H1 (cell line): Measurements from ENCODE around the gene BLMH. TPM values are rescaled to one million over a fixed set of nuclear protein-coding genes. Genes with fewer than 3 reads are reported as not detected.

Experiments used
- CTCF ChIA-PET: fragments of 300-600 bp; sonication (Branson Sonifier 250); formaldehyde crosslinking; loops from one replicate; lab custom pipeline; 2021; ENCODE audit not compliant: partially characterized antibody; lab: Charles Lee
- POLR2A ChIA-PET: fragments of 300-600 bp; sonication (Branson Sonifier 250); formaldehyde crosslinking; loops from one replicate; lab custom pipeline; 2021; ENCODE audit warnings: inconsistent platforms; ENCODE audit not compliant: partially characterized antibody; lab: Charles Lee
- DNase-seq, 2 experiments: peaks; one replicate each; pipeline versions ENCODE4 v3.0.0 to v3.0.0-alpha.2; 2010 to 2022; ENCODE audit warnings: low spot score in 2 of 2, low read depth in 1 of 2, mixed read lengths in 1 of 2
- FAIRE-seq: peaks from 2 replicates; lab custom pipeline; 2011; peaks lifted over from hg19 to GRCh38; lab: Jason Lieb, UNC
- H2AFZ ChIP-seq: 2 replicates; pipeline ENCODE4 v1.8.1; 2012; ENCODE audit warnings: low read length, inconsistent platforms
- H2AK5ac ChIP-seq: 2 replicates; pipeline ENCODE4 v1.6.1; 2013; ENCODE audit warnings: low read depth, low read length
- H2BK120ac ChIP-seq: replicated peaks from 2 replicates; pipeline ENCODE3; 2013; ENCODE audit warnings: low read depth, low read length, inconsistent platforms
- H2BK12ac ChIP-seq: 2 replicates; pipeline ENCODE4 v1.6.1; 2013; ENCODE audit warnings: low read depth, low read length
- H2BK15ac ChIP-seq: 2 replicates; pipeline ENCODE4 v1.6.1; 2013; ENCODE audit warnings: low read length
- H2BK20ac ChIP-seq: 2 replicates; pipeline ENCODE4 v1.6.1; 2013; ENCODE audit warnings: low read length
- H2BK5ac ChIP-seq: 2 replicates; pipeline ENCODE4 v1.6.1; 2013; ENCODE audit warnings: low read depth, low read length
- H3K14ac ChIP-seq: 2 replicates; pipeline ENCODE4 v1.6.1; 2013; ENCODE audit warnings: inconsistent platforms; ENCODE audit not compliant: insufficient read length
- H3K18ac ChIP-seq: 2 replicates; pipeline ENCODE4 v1.6.1; 2013; ENCODE audit warnings: low read length; ENCODE audit errors: extremely low read depth
- H3K23ac ChIP-seq: 2 replicates; pipeline ENCODE4 v1.6.1; 2013; ENCODE audit warnings: inconsistent platforms; ENCODE audit not compliant: insufficient read length
- H3K23me2 ChIP-seq: 2 replicates; pipeline ENCODE4 v1.6.1; 2013; ENCODE audit warnings: low read depth, low read length
- H3K27ac ChIP-seq: 2 replicates; pipeline ENCODE4 v1.6.1; 2011; ENCODE audit warnings: low read depth, low read length, inconsistent platforms
- H3K27me3 ChIP-seq, 4 experiments: replicated peaks in 1 of 4; 1 replicate in 1 of 4; 2 replicates in 3 of 4; pipeline versions ENCODE4 v1.6.1 to v1.8.1; 2011 to 2013; ENCODE audit warnings: low read length in 3 of 4, mild to moderate bottlenecking in 3 of 4, inconsistent platforms in 2 of 4, mixed read lengths in 2 of 4, moderate library complexity in 1 of 4; ENCODE audit not compliant: control insufficient read depth in 3 of 4, insufficient read depth in 3 of 4; ENCODE audit errors: extremely low read depth in 1 of 4
- H3K36me3 ChIP-seq, 4 experiments: 2 replicates each; pipeline versions ENCODE4 v1.6.1 to v1.8.1; 2011 to 2013; ENCODE audit warnings: mild to moderate bottlenecking in 4 of 4, low read length in 3 of 4, moderate library complexity in 2 of 4, control low read depth in 1 of 4, inconsistent platforms in 1 of 4; ENCODE audit not compliant: insufficient read depth in 4 of 4, control insufficient read depth in 2 of 4
- H3K4ac ChIP-seq: replicated peaks from 2 replicates; pipeline ENCODE3; 2013; ENCODE audit warnings: low read length, low read depth, mixed read lengths, inconsistent platforms; ENCODE audit not compliant: insufficient read length
- H3K4me1 ChIP-seq, 4 experiments: replicated peaks in 1 of 4; 1 replicate in 1 of 4; 2 replicates in 3 of 4; pipeline versions ENCODE4 v1.6.1 to v1.8.1; 2011 to 2013; ENCODE audit warnings: low read length in 3 of 4, inconsistent platforms in 2 of 4, mixed read lengths in 1 of 4; ENCODE audit not compliant: insufficient read depth in 4 of 4, control insufficient read depth in 3 of 4
- H3K4me2 ChIP-seq, 2 experiments: 2 replicates each; pipeline versions ENCODE4 v1.6.1 to v1.8.1; 2011 to 2013; ENCODE audit warnings: low read depth in 2 of 2, low read length in 2 of 2, control low read depth in 1 of 2, inconsistent platforms in 1 of 2, mild to moderate bottlenecking in 1 of 2; ENCODE audit not compliant: insufficient read depth in 1 of 2
- H3K4me3 ChIP-seq, 4 experiments: fragments of 200-600, 300-600 bp in 1 of 4; sonication (generic), shearing (Covaris generic), sonication (Bioruptor Twin) in 1 of 4; 2 replicates each; pipeline versions ENCODE4 v1.5.1 to v1.8.1; 2011 to 2016; ENCODE audit warnings: low read length in 4 of 4, low read depth in 3 of 4, control low read depth in 2 of 4, inconsistent platforms in 2 of 4, mild to moderate bottlenecking in 2 of 4, mixed read lengths in 1 of 4, moderate library complexity in 1 of 4; ENCODE audit not compliant: insufficient read depth in 2 of 4; ENCODE audit errors: extremely low read depth in 1 of 4
- H3K56ac ChIP-seq: replicated peaks from 2 replicates; pipeline ENCODE3; 2013; ENCODE audit warnings: low read depth, mild to moderate bottlenecking, mixed read lengths, low read length, inconsistent platforms; ENCODE audit not compliant: insufficient read length
- H3K79me1 ChIP-seq: 2 replicates; pipeline ENCODE4 v1.6.1; 2013; ENCODE audit warnings: low read depth, low read length, control low read depth
- H3K79me2 ChIP-seq, 2 experiments: 2 replicates each; pipeline versions ENCODE4 v1.6.1 to v1.8.1; 2012 to 2013; ENCODE audit warnings: low read length in 2 of 2, mild to moderate bottlenecking in 2 of 2, inconsistent platforms in 1 of 2; ENCODE audit not compliant: insufficient read depth in 2 of 2, control insufficient read depth in 1 of 2
- H3K9ac ChIP-seq, 4 experiments: replicated peaks in 1 of 4; 1 replicate in 1 of 4; 2 replicates in 3 of 4; pipeline versions ENCODE4 v1.6.1 to v1.8.1; 2011 to 2013; ENCODE audit warnings: low read depth in 3 of 4, low read length in 3 of 4, control low read depth in 2 of 4, mild to moderate bottlenecking in 2 of 4, moderate library complexity in 2 of 4, inconsistent platforms in 1 of 4; ENCODE audit errors: extremely low read depth in 1 of 4
- H3K9me3 ChIP-seq, 2 experiments: 2 replicates each; pipeline versions ENCODE4 v1.6.1 to v1.8.1; 2012 to 2013; ENCODE audit warnings: mild to moderate bottlenecking in 2 of 2, moderate library complexity in 2 of 2, control low read depth in 1 of 2, inconsistent platforms in 1 of 2, low read depth in 1 of 2, low read length in 1 of 2, mixed read lengths in 1 of 2; ENCODE audit not compliant: insufficient read depth in 2 of 2
- H4K20me1 ChIP-seq, 2 experiments: replicated peaks in 1 of 2; 2 replicates each; pipeline versions ENCODE3 to v1.8.1; 2011 to 2013; ENCODE audit warnings: inconsistent platforms in 2 of 2, low read length in 2 of 2, mild to moderate bottlenecking in 1 of 2; ENCODE audit not compliant: insufficient read depth in 2 of 2, control insufficient read depth in 1 of 2
- H4K5ac ChIP-seq: 2 replicates; pipeline ENCODE4 v1.6.1; 2013; ENCODE audit warnings: low read length, low read depth, mixed read lengths, inconsistent platforms; ENCODE audit not compliant: insufficient read length
- H4K8ac ChIP-seq: 2 replicates; pipeline ENCODE4 v1.8.0; 2013; ENCODE audit warnings: mild to moderate bottlenecking, moderate library complexity, low read length, inconsistent platforms; ENCODE audit not compliant: insufficient read depth; ENCODE audit errors: extremely low read depth
- H4K91ac ChIP-seq: replicated peaks from 2 replicates; pipeline ENCODE3; 2013; ENCODE audit warnings: low read length, mixed read lengths, inconsistent platforms; ENCODE audit not compliant: insufficient read length
- BRCA1 ChIP-seq: IDR thresholded peaks from 2 replicates; pipeline ENCODE4 v1.6.1; 2012; ENCODE audit warnings: low read depth, low read length, improper control_type of control experiment
- E2F6 ChIP-seq: IDR thresholded peaks from 2 replicates; pipeline ENCODE4 v1.6.1; 2012; ENCODE audit warnings: inconsistent platforms
- JUN ChIP-seq: IDR thresholded peaks from 2 replicates; pipeline ENCODE4 v1.6.1; 2011; ENCODE audit warnings: low read depth, mild to moderate bottlenecking, improper control_type of control experiment, low read length
- KDM1A ChIP-seq: fragments of 200-600, 300-600 bp; sonication (generic); IDR thresholded peaks from 2 replicates; pipeline ENCODE4 v1.7.1; 2016; ENCODE audit warnings: mild to moderate bottlenecking, low read length, borderline replicate concordance
- MAFK ChIP-seq: IDR thresholded peaks from 2 replicates; pipeline ENCODE4 v1.6.1; 2012; ENCODE audit warnings: low read depth, mild to moderate bottlenecking, improper control_type of control experiment, low read length
- RFX5 ChIP-seq: IDR thresholded peaks from 2 replicates; pipeline ENCODE4 v1.6.1; 2011; ENCODE audit warnings: low read depth, low read length, improper control_type of control experiment, borderline replicate concordance
- RNF2 ChIP-seq: fragments of 200-900, 300-1000 bp; sonication (generic); IDR thresholded peaks from 2 replicates; pipeline ENCODE4 v1.7.1; 2016; ENCODE audit warnings: borderline replicate concordance, low read depth, mild to moderate bottlenecking, antibody characterized with exemption, low read length; ENCODE audit not compliant: poor library complexity, severe bottlenecking; ENCODE audit errors: missing control alignments
- SIN3A ChIP-seq, 2 experiments: IDR thresholded peaks in 1 of 2; conservative IDR thresholded peaks in 1 of 2; 2 replicates each; pipeline ENCODE4 v1.6.1; 2011 to 2012; ENCODE audit warnings: low read length in 2 of 2, improper control_type of control experiment in 1 of 2, low read depth in 1 of 2, mild to moderate bottlenecking in 1 of 2
- SIRT6 ChIP-seq: IDR thresholded peaks from one replicate; pipeline ENCODE4 v1.7.1; 2012; ENCODE audit warnings: low read length, inconsistent platforms
- TAF7 ChIP-seq: optimal IDR thresholded peaks from 2 replicates; pipeline ENCODE3; 2011; ENCODE audit warnings: low read depth, mild to moderate bottlenecking, inconsistent platforms, low read length, moderate library complexity, borderline replicate concordance
- TBP ChIP-seq: IDR thresholded peaks from 2 replicates; pipeline ENCODE4 v1.6.1; 2011; ENCODE audit warnings: low read depth, low read length, improper control_type of control experiment
- YY1 ChIP-seq: IDR thresholded peaks from 2 replicates; pipeline ENCODE4 v1.6.1; 2011; ENCODE audit warnings: low read depth, mild to moderate bottlenecking, low read length
- ZNF274 ChIP-seq: IDR thresholded peaks from 2 replicates; pipeline ENCODE4 v1.7.0; 2012; ENCODE audit warnings: low read length, borderline replicate concordance; ENCODE audit errors: extremely low read depth
- WGBS, 2 experiments: shearing (Covaris generic) in 1 of 2; methylation state at CpG; one replicate each; pipeline versions ENCODE4 v1.1.6 to v1.1.7; 2013 to 2015; ENCODE audit warnings: low lambda C conversion rate in 2 of 2, mixed read lengths in 2 of 2, inconsistent platforms in 1 of 2, low coverage in 1 of 2, missing lambda C conversion rate in 1 of 2; ENCODE audit not compliant: insufficient replicate concordance in 2 of 2, insufficient coverage in 1 of 2, insufficient read length in 1 of 2; ENCODE audit errors: extremely low coverage in 1 of 2, missing lambda C conversion rate in 1 of 2; 5-methylcytosine and 5-hydroxymethylcytosine counted together
- polyA plus RNA-seq, 7 experiments: library from polyadenylated mRNA; depleted of rRNA in 3 of 7; stranded (reverse) in 5 of 7; unstranded in 2 of 7; fragments of >200 nt in 5 of 7; fragments of 200-250 nt in 2 of 7; gene quantifications; 1 replicate in 5 of 7; 2 replicates in 1 of 7; 4 replicates in 1 of 7; pipeline versions ENCODE4 v1.2.1 to v1.2.3, GENCODE V29; 2011 to 2013; ENCODE audit warnings: missing spikeins in 2 of 7, mixed read lengths in 2 of 7
- total RNA-seq: library from RNA; stranded (reverse); fragmentation: NEBNext Ultra II Directional; extraction: Animal tissue kit (Norgen Biotek cat#: 25700); gene quantifications from 2 replicates; pipeline ENCODE4 v1.2.1, GENCODE V29; 2021

BLMH gene
- total and polyA plus RNA-seq, 2 of the 8 experiments (the other 6 are each of a cell fraction or from before 2014, with no cell fraction given), result 18.2 to 74.3 TPM

DNA sequence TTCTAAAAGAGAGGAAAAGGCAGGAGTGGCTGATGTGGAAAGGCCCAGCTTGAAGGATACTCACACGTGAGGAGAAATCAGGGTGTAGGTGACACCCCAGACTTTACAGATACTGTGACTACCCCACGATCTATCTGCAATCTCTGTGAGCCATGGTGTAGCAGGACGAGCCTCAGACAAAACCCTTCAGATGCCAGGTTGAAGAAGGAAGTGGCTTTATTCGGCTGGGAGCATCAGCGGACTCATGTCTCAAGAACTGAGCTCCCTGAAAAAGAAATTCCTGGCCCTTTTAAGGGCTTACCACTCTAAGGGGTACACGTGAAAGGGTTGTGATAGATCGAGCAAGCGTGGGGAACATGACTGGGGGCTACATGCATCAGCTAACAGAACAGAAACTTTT is 51.6 kb downstream of the BLMH start:
- CTCF ChIA-PET, result interaction anchor here (0.6 to 4.7 kb wide), 2 partner anchors 97 to 172 kb away, joined by 3 to 19 read pairs; no protein-coding TSS in a partner anchor
- TF ChIP-seq YY1 (no peak), SIN3A (conservative IDR thresholded peaks at IDR 0.05 in 1 of 2, IDR thresholded peaks at IDR 0.05 in 1 of 2; ENCODE audit: low read depth in 1 of 2, low read length in 2 of 2) (no peak), RNF2 (no peak), RFX5 (no peak), SIRT6 (no peak), KDM1A (no peak), BRCA1 (no peak), TBP (no peak), JUN (no peak), ZNF274 (no peak), E2F6 (no peak), TAF7 (no peak), MAFK (no peak)

More for the DNA sequence above, 51.6 kb downstream of the BLMH start:
- H3K79me1 ChIP-seq, result no peaks in the 10 kb centered on the region
- H4K20me1 ChIP-seq, result no peaks in the 10 kb centered on the region
- peaks cover 21 to 41% (median 36%) of the 10 kb centered on the region in 4 experiments for H3K27me3 ChIP-seq
- peaks cover 5 to 8% of the 10 kb centered on the region in 2 experiments; a peak in 2 of 4 replicates for H3K9me3 ChIP-seq
- 0 out of 2 replicates have a peak overlapping the region, but pooled peaks have one; percentile 50 for H2BK12ac ChIP-seq
- H2BK120ac ChIP-seq, result no peak overlapping the region
- DNase-seq (no peak), FAIRE-seq (no peak)
- H4K8ac ChIP-seq, result no peak overlapping the region
- H3K27ac ChIP-seq, result no peak overlapping the region
- no peak overlapping the region for H2AFZ ChIP-seq
- no peak overlapping the region for H3K4me2 ChIP-seq
- POLR2A ChIA-PET, result interaction anchor here (1.1 kb wide), 1 partner anchor 115 kb away, joined by 3 read pairs; no protein-coding TSS in a partner anchor
- H3K79me2 ChIP-seq, result no peaks in the 10 kb centered on the region
- H3K4me1 ChIP-seq, result peaks cover 0 to 18% (median 15%) of the 10 kb centered on the region in 4 experiments; a peak in 5 of 7 replicates
- H3K23ac ChIP-seq, result no peak overlapping the region
- H3K23me2 ChIP-seq, result peaks cover 18% of the 10 kb centered on the region; the same call in 1 of the 2 replicates
- H4K91ac ChIP-seq, result no peak overlapping the region
- H3K14ac ChIP-seq, result no peak overlapping the region
- no peak overlapping the region for H3K9ac ChIP-seq
- no peak overlapping the region for H2BK20ac ChIP-seq
- H3K56ac ChIP-seq, result no peak overlapping the region
- H3K18ac ChIP-seq, result no peak overlapping the region
- WGBS, 2 experiments, result 85% methylated on average over 8 of the region's 8 CpGs; no CpG with 5 or more reads in 1 of the 2 experiments
- no peak overlapping the region for H4K5ac ChIP-seq
- H2BK5ac ChIP-seq, result no peak overlapping the region
- peaks cover 0 to 7% (median 0%) of the 10 kb centered on the region in 4 experiments; a peak in 1 of 8 replicates for H3K36me3 ChIP-seq
- H3K4me3 ChIP-seq, result no peak overlapping the region
- no peak overlapping the region for H2AK5ac ChIP-seq
- no peak overlapping the region for H3K4ac ChIP-seq
- no peak overlapping the region for H2BK15ac ChIP-seq
